Stimulated activated CD8-positive, alpha-beta memory T cell treated with anti-CD3 and anti-CD28 coated beads, Interleukin-12 subunit alpha, Interleukin-12 subunit beta, amount 100 ng/mL, for 24 hours (primary cell): ENCODE measurements around the gene CPAMD8.

Experiments used
- DNase-seq: peaks from one replicate; pipeline ENCODE4 v3.0.0-alpha.2; 2020; ENCODE audit errors: extremely low read depth

The CPAMD8 gene

GRCh38 chr19:16920816-16921529 is 105.6 kb downstream of the CPAMD8 start:
- no peak for DNase-seq

- no peak for DNase-seq
Observed at GRCh38 chr19:16919496-16919895, 107.1 kb downstream of the CPAMD8 start.

GRCh38 chr19:16917401-16917800 is 109.2 kb downstream of the CPAMD8 start:
- DNase-seq: no peak

GRCh38 chr19:16915734-16916133 is 110.9 kb downstream of the CPAMD8 start:
- no peak for DNase-seq

- DNase-seq: no peak
Observed at GRCh38 chr19:16915135-16915534, 111.5 kb downstream of the CPAMD8 start.

- DNase-seq: no peak
Observed at GRCh38 chr19:16914421-16914820, 112.2 kb downstream of the CPAMD8 start.

- no peak for DNase-seq
Observed at GRCh38 chr19:16912780-16913179, 113.8 kb downstream of the CPAMD8 start.

GRCh38 chr19:16911046-16911445 is 115.6 kb downstream of the CPAMD8 start:
- no peak for DNase-seq

- DNase-seq: no peak
Observed at GRCh38 chr19:16908759-16909158, 117.9 kb downstream of the CPAMD8 start.

GRCh38 chr19:16904599-16904998 is 122.0 kb downstream of the CPAMD8 start:
- no peak for DNase-seq

GRCh38 chr19:16903347-16903746 is 123.3 kb downstream of the CPAMD8 start:
- DNase-seq: no peak

- DNase-seq: no peak
Observed at GRCh38 chr19:16902545-16902944, 124.1 kb downstream of the CPAMD8 start.

GRCh38 chr19:16901491-16902175 is 125.0 kb downstream of the CPAMD8 start:
- DNase-seq: no peak

- no peak for DNase-seq
Observed at GRCh38 chr19:16899566-16900075, 127.0 kb downstream of the CPAMD8 start.

GRCh38 chr19:16898361-16899015 is 128.1 kb downstream of the CPAMD8 start:
- DNase-seq: no peak

GRCh38 chr19:16897856-16898161 is 128.8 kb downstream of the CPAMD8 start:
- no peak for DNase-seq

GRCh38 chr19:16897029-16897855 is 129.4 kb downstream of the CPAMD8 start:
- peak; percentile 48 for DNase-seq

GRCh38 chr19:16896146-16897028 is 130.2 kb downstream of the CPAMD8 start:
- no peak for DNase-seq

- DNase-seq: no peak
Observed at GRCh38 chr19:16895467-16896145, 131.0 kb downstream of the CPAMD8 start.

GRCh38 chr19:16894080-16894479 is 132.5 kb downstream of the CPAMD8 start:
- DNase-seq: no peak

- no peak for DNase-seq
Observed at GRCh38 chr19:16893686-16893989, 133.0 kb downstream of the CPAMD8 start.
